ENCODE data around the gene ZNF532.

- TF ChIP-seq CTCF (IDR thresholded peaks at IDR 0.05; ENCODE audit: insufficient read depth, low read length), result no peak
- no peak for TF ChIP-seq POLR2AphosphoS5 (IDR thresholded peaks at IDR 0.05; ENCODE audit: low read depth)
- no peak for TF ChIP-seq GABPA (IDR thresholded peaks at IDR 0.05; ENCODE audit: low read depth)
- TF ChIP-seq REST (IDR thresholded peaks at IDR 0.05; ENCODE audit: insufficient replicate concordance, low read depth), result no peak
- no peak for TF ChIP-seq SPI1 (IDR thresholded peaks at IDR 0.05; ENCODE audit: borderline replicate concordance, low read depth)
Observed at GRCh38 chr18:59013744-59014143, 149.1 kb downstream of the ZNF532 start.

Measured in HL-60 (cell line).